GM19099 (cell line): ENCODE results near the gene B4GAT1.

Experiments used
- POLR2A ChIP-seq: IDR thresholded peaks from 3 replicates; pipeline ENCODE4 v1.6.1; 2011; ENCODE audit warnings: low read depth; ENCODE audit not compliant: insufficient read length; ENCODE audit errors: extremely low read depth

The B4GAT1 gene

GRCh38 chr11:66299186-66299585 is 48.2 kb downstream of the B4GAT1 start:
- no peak for TF ChIP-seq POLR2A

DNA sequence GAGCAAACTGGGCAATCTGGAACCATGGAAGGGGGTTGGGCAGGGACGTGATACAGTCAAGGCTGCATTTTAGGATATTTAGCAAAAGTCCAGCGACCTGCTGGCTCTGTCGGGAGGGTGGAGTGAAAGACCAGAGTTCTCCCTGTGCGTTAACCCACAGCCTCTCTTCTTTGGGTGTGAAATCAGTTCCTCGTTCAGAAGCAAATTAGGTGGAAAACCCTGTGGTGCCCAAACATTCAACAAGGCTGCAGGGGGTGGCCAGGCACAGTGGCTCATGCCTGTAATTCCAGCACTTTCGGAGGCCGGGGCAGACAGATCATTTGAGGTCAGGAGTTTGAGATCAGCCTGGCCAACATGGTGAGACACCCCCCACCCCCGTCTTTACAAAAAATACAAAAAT is 49.8 kb downstream of the B4GAT1 start:
- TF ChIP-seq POLR2A, result no peak
